Measurements from ENCODE around the gene RAB40B. TPM values are rescaled to one million over a fixed set of nuclear protein-coding genes. Genes with fewer than 3 reads are reported as not detected.

RAB40B gene
- total and polyA plus RNA-seq, 2 of the 13 experiments (the other 11 are each of a cell fraction or from before 2014, with no cell fraction given) = 6.2 to 6.5 TPM

DNA sequence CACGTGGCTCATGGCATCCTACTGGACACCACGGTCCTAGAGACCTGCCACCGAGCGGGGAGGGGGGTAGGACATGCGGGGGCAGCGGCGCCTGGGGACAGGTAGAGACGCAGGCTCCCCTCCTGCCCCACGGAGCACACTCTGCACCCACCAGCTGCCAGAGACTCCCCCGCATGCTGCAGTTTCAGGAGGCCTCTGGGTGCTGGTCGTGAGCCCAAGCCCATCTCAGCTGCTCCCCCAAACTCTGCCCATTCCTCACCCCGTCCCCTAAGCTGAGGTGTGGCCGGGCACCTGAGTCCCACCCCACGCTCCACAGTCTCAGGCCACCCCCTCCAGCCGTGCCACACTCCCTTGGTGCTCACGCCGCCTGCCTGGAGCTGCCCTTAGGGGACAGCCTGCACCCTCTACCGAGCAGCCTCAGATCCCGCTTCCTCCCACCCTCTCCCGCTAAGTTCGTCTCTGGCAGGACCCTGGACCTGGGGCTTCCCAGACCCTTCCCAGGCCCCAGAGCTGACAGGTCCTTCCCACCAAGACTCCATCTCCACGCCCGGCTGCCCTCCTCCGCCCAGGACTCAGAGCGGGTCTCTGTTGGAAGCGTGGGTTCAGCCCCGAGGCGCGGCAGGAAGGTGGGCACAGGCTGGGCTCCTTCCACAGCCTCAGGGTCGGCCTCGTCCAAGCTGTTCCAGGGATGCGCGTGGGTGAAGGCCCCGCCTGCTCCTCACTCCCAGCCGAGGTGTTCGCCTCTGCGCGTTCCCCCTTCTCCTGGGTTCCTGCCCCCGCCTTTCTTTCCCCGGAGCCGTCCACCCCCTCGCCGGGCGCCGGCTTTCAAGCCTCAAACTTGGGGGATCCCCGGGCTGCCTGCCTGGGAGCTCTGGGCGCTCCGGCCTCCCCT is 1.3 kb downstream of the RAB40B start (continued):
- TF ChIP-seq MATR3 (CRISPR knock-in tag; IDR thresholded peaks at IDR 0.05) = no peak
- no peak for TF ChIP-seq ZSCAN29 (CRISPR knock-in tag; conservative IDR thresholded peaks at IDR 0.05)
- no peak for TF ChIP-seq ZBTB26 (CRISPR knock-in tag; IDR thresholded peaks at IDR 0.05; ENCODE audit: borderline replicate concordance)
- TF ChIP-seq, protein P1, sequence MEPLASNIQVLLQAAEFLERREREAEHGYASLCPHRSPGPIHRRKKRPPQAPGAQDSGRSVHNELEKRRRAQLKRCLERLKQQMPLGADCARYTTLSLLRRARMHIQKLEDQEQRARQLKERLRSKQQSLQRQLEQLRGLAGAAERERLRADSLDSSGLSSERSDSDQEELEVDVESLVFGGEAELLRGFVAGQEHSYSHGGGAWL (CRISPR knock-in tag; IDR thresholded peaks at IDR 0.05) = no peak
- no peak for TF ChIP-seq FOXK1 (CRISPR knock-in tag; IDR thresholded peaks at IDR 0.05; ENCODE audit: borderline replicate concordance, low read depth)
- no peak for TF ChIP-seq CENPX (CRISPR knock-in tag; IDR thresholded peaks at IDR 0.05)
- TF ChIP-seq, protein P2, sequence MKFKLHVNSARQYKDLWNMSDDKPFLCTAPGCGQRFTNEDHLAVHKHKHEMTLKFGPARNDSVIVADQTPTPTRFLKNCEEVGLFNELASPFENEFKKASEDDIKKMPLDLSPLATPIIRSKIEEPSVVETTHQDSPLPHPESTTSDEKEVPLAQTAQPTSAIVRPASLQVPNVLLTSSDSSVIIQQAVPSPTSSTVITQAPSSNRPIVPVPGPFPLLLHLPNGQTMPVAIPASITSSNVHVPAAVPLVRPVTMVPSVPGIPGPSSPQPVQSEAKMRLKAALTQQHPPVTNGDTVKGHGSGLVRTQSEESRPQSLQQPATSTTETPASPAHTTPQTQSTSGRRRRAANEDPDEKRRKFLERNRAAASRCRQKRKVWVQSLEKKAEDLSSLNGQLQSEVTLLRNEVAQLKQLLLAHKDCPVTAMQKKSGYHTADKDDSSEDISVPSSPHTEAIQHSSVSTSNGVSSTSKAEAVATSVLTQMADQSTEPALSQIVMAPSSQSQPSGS (CRISPR knock-in tag; IDR thresholded peaks at IDR 0.05) = no peak
- TF ChIP-seq FOXA1 (IDR thresholded peaks at IDR 0.05) = no peak
- TF ChIP-seq FOXA1 (CRISPR knock-in tag; IDR thresholded peaks at IDR 0.05) = no peak
- TF ChIP-seq ESRRA (CRISPR knock-in tag; IDR thresholded peaks at IDR 0.05; ENCODE audit: low read depth) = no peak
- TF ChIP-seq ZSCAN20 (CRISPR knock-in tag; IDR thresholded peaks at IDR 0.05; ENCODE audit: borderline replicate concordance) = no peak
- no peak for TF ChIP-seq SNRNP70 (IDR thresholded peaks at IDR 0.05; ENCODE audit: low read depth, low read length)
- TF ChIP-seq, protein P3, sequence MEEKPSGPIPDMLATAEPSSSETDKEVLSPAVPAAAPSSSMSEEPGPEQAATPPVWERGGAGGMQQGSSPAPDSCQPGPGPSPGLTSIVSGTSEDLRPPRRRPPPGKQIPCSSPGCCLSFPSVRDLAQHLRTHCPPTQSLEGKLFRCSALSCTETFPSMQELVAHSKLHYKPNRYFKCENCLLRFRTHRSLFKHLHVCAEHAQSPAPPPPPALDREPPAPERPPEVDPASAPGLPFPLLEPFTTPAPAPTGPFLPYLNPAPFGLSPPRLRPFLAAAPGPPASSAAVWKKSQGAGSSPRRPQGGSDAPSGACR (CRISPR knock-in tag; IDR thresholded peaks at IDR 0.05) = no peak
- TF ChIP-seq GLI4 (CRISPR knock-in tag; IDR thresholded peaks at IDR 0.05; ENCODE audit: borderline replicate concordance) = 0 out of 2 replicates have a peak, but pooled peaks have one; percentile 44
- TF ChIP-seq JARID2 (CRISPR knock-in tag; IDR thresholded peaks at IDR 0.05; ENCODE audit: insufficient replicate concordance) = no peak
- TF ChIP-seq RFX3 (CRISPR knock-in tag; IDR thresholded peaks at IDR 0.05) = no peak
- TF ChIP-seq IRF2 (CRISPR knock-in tag; IDR thresholded peaks at IDR 0.05) = no peak
- TF ChIP-seq HDAC1 (CRISPR knock-in tag; IDR thresholded peaks at IDR 0.05) = no peak
- TF ChIP-seq MEIS1 (CRISPR knock-in tag; IDR thresholded peaks at IDR 0.05; ENCODE audit: borderline replicate concordance) = 0 out of 2 replicates have a peak, but pooled peaks have one; percentile 22
- TF ChIP-seq, protein P4, sequence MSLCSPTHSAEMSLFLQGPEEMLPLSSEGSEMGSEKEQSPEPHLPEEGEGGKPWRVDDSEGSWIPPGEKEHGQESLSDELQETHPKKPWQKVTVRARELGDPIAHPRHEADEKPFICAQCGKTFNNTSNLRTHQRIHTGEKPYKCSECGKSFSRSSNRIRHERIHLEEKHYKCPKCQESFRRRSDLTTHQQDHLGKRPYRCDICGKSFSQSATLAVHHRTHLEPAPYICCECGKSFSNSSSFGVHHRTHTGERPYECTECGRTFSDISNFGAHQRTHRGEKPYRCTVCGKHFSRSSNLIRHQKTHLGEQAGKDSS (CRISPR knock-in tag; IDR thresholded peaks at IDR 0.05; ENCODE audit: borderline replicate concordance, low read depth) = no peak
- TF ChIP-seq BHLHE40 (IDR thresholded peaks at IDR 0.05; ENCODE audit: low read length) = no peak
